ENCODE measurements around the gene CELSR1. TPM values are rescaled to one million over a fixed set of nuclear protein-coding genes. Genes with fewer than 3 reads are reported as not detected.

The CELSR1 gene
- total RNA-seq, 4 donors from 2014 or later = 18.4 to 56.0 (median 31.0) TPM

DNA sequence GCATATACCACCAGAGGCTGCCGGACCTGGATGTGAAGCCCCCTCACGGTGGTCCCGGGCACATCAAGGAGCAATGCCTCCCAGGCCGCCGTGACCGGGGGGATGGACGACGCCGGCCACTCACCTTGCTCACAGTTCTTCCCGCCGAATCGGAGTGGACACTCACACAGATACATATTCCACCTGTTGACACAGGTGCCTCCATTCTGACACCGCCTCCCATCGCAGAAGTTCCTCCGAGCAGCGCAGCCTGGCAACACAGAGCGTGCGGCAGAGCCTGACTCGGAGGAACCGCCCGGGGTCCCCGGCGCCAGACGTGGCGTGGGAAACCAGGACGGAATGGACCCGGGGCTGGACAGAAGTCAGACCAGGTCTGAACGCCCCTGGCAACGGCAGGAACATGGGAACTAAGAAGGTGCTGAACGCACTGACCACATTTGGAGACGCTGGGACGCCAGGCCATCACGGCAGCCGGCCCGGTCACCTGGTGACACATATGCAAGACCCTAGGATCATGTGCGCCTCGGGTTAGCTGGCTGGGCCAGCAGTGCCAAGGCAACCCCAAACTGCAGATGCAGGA is 127.7 kb downstream of the CELSR1 start:
- TF ChIP-seq POLR2A (IDR thresholded peaks at IDR 0.05) (no peak), CTCF (IDR thresholded peaks at IDR 0.05) (no peak)
- Histone ChIP-seq H3K9me3 (no peaks in the 10 kb centered on the region), H3K27me3 (no peaks in the 10 kb centered on the region), H3K27ac (no peak overlapping the region), H3K4me3 (replicated peaks in 1 of 3) (no peak overlapping the region), H3K36me3 (peaks cover 0 to 10% of the 10 kb centered on the region in 2 donors), H3K4me1 (no peaks in the 10 kb centered on the region)
- DNase-seq = no peak
- intact Hi-C loops (cut with DNase I) = no loop called here
- WGBS, 2 donors = 94 to 96% methylated on average over 28 to 35 of the region's 37 CpGs

DNA sequence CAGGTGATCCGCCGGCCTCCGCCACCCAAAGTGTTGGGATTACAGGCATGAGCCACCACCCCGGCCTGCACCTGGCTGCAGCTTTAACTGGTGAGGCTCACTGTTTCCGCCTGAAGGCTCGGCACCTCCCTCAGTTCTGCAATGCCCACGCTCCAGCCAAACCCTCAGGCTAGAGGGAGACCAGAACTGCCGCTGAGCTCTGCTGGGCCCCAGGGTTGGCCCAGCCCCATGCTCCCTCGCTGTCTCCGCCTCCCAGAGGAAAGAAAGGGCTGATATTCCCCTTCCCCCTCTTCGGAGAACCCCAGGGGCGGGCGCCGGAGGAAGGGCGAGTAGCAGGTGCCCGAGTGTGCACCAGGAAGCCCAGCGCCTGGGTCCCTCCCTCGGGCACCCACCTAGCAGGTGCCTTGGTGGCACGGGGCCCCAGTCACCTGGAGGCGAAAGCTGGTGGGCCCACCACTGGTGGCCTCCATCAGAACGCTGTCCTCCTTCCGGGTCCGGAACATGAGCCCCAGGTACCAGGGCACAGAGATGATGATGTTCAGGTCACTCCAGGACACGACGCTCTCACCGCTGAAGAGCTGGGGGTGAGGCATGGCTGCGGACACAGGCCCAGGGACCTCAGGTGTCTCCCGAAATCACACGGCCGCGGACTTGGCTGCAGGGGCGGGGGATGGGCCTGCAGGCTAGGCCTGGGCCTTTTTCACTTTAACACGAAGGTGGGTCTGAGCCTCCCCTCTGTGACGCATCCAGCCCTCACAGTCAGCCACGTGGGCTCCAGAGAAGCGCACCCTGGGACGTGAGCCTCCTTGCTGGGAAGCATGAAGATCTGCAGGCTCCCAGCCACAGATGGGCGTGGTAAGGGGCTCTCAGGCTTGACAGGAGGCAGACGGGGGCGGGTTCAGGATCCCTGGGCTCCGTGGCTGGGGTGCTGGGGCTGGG is 128.6 kb downstream of the CELSR1 start:
- Histone ChIP-seq H3K9me3 (no peaks in the 10 kb centered on the region), H3K27me3 (no peaks in the 10 kb centered on the region), H3K36me3 (peaks cover 0 to 10% of the 10 kb centered on the region in 2 donors), H3K4me3 (replicated peaks in 1 of 3) (no peak overlapping the region), H3K27ac (no peak overlapping the region), H3K4me1 (no peaks in the 10 kb centered on the region)
- no peak for TF ChIP-seq CTCF (IDR thresholded peaks at IDR 0.05)
- no peak for TF ChIP-seq POLR2A (IDR thresholded peaks at IDR 0.05)
- DNase-seq = no peak
- WGBS, 2 donors = 91 to 94% methylated on average over 24 to 28 of the region's 41 CpGs
- intact Hi-C loops (cut with DNase I) = no loop called here

DNA sequence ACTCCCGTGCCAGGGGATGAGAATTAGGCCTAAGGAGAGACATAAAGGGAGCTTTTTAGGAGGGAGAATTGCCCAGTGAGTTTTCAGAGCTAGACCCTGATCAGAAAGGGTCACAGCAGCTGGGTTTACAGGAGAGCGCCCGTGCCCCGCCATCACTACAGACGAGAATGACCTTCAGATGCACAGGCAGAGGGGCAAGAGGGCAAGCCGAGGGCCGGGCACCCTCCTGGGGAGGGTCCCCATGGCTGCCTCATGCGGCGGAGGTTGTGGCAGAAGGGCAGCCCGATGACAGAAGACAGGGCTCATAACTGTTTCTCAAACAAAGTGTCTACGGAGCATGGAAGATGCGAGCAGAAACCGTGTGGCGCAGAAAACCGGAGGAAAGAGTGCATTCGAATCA is 129.7 kb downstream of the CELSR1 start:
- H3K4me1 ChIP-seq = no peaks in the 10 kb centered on the region
- no peak overlapping the region for H3K27ac ChIP-seq
- intact Hi-C loops (cut with DNase I) = no loop called here
- H3K27me3 ChIP-seq = no peaks in the 10 kb centered on the region
- H3K4me3 ChIP-seq (replicated peaks in 1 of 3) = no peak overlapping the region
- peaks cover 0 to 10% of the 10 kb centered on the region in 2 donors for H3K36me3 ChIP-seq
- no peak for DNase-seq
- 94% methylated on average over 16 of the region's 16 CpGs for WGBS, 2 donors
- no peaks in the 10 kb centered on the region for H3K9me3 ChIP-seq
- TF ChIP-seq POLR2A (IDR thresholded peaks at IDR 0.05) (no peak), CTCF (IDR thresholded peaks at IDR 0.05) (no peak)

DNA sequence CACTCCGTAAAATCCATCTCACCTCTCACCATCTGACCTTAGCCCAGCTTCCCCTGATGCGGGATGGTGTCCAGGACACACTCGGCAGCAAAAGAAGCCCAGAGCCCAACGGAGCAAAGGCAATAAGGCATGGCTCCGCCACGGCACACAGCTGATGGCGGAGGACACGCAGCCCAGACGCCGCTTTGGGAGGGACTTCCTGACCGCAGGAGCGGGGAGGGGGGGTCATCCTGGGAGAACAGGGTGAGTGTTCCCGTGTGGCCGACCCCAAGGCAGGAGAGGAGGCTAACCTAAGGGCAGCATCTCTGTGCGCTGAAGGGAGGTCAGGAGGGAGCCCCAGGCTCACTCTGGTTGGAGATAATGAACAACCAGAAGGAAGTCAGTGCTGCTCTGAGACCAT is 130.6 kb downstream of the CELSR1 start:
- 77 to 86% methylated on average over 12 to 15 of the region's 15 CpGs for WGBS, 2 donors
- Histone ChIP-seq H3K36me3 (peaks cover 0 to 10% of the 10 kb centered on the region in 2 donors), H3K4me3 (replicated peaks in 1 of 3) (no peak overlapping the region), H3K4me1 (peaks cover 0 to 2% of the 10 kb centered on the region in 2 donors), H3K27me3 (no peaks in the 10 kb centered on the region), H3K27ac (no peak overlapping the region), H3K9me3 (no peaks in the 10 kb centered on the region)
- intact Hi-C loops (cut with DNase I) = no loop called here
- no peak for TF ChIP-seq CTCF (IDR thresholded peaks at IDR 0.05)
- no peak for TF ChIP-seq POLR2A (IDR thresholded peaks at IDR 0.05)
- no peak for DNase-seq

DNA sequence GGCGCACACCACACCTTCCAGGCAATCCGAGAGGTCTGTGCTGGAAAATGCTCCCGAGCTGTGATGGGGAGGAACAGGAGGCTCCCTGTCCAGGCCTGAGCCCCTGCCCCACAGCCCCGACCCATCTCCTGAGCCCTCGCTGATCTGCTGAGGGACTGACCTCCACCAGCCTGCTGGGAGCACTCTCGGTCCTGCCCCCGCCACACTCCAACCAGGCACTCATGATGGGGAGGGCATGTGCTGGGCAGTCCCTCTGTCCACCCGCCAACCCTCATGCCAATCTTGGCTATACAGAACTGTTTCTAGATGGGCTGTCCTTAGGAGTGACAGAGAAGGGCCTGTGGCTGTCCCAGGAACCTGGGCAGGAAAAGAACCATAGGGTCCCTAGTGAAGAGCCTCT is 131.1 kb downstream of the CELSR1 start:
- intact Hi-C loops (cut with DNase I) = no loop called here
- Histone ChIP-seq H3K27me3 (no peaks in the 10 kb centered on the region), H3K9me3 (no peaks in the 10 kb centered on the region), H3K4me1 (peaks cover 2 to 7% of the 10 kb centered on the region in 2 donors), H3K27ac (no peak overlapping the region), H3K4me3 (replicated peaks in 1 of 3) (no peak overlapping the region), H3K36me3 (peaks cover 0 to 10% of the 10 kb centered on the region in 2 donors)
- WGBS, 2 donors = 92 to 96% methylated on average over 8 of the region's 8 CpGs
- DNase-seq = no peak
- TF ChIP-seq POLR2A (IDR thresholded peaks at IDR 0.05) (no peak), CTCF (IDR thresholded peaks at IDR 0.05) (no peak)

All from thyroid gland (tissue), 4 donors.